ENCODE data around the gene CARS2. TPM values are rescaled to one million over a fixed set of nuclear protein-coding genes. Genes with fewer than 3 reads are reported as not detected.
A peak's percentile ranks its signal among the peaks of the same experiment; 100 is the strongest.

The CARS2 gene
- total RNA-seq, 2 experiments from 2014 or later: 52.1 to 55.8 TPM

DNA sequence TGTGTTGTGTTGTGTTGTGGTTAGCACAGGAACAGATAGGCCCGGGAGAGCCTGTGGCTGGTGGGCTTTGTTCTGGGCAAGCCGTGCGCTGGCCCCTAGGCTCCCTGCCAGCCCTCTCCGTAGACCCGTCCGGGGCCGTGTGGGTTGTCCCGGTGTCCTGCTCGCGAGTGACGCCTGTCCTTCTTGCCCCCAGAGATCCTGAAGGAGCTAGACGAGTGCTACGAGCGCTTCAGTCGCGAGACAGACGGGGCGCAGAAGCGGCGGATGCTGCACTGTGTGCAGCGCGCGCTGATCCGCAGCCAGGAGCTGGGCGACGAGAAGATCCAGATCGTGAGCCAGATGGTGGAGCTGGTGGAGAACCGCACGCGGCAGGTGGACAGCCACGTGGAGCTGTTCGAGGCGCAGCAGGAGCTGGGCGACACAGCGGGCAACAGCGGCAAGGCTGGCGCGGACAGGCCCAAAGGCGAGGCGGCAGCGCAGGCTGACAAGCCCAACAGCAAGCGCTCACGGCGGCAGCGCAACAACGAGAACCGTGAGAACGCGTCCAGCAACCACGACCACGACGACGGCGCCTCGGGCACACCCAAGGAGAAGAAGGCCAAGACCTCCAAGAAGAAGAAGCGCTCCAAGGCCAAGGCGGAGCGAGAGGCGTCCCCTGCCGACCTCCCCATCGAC lies 13.3 kb upstream of the CARS2 start:
- intact Hi-C loops (cut with DNase I, micrococcal nuclease): loop anchor here (5.0 to 10.0 kb wide), 4 partner anchors 98 to 934 kb away; partner anchors contain the start of gene IRS2 (in 1 of the 2)
- no peak overlapping the region for H3K4me3 Mint-ChIP-seq
- peaks cover 21% of the 10 kb centered on the region for H3K4me1 Mint-ChIP-seq
- ChIA-PET CTCF (no interaction called here), POLR2A (no interaction called here)
- H3K9me3 Mint-ChIP-seq (ENCODE audit: low read depth): no peaks in the 10 kb centered on the region
- no peak overlapping the region for H3K27ac Mint-ChIP-seq
- DNase-seq (no peak), ATAC-seq (no peak)
- no peaks in the 10 kb centered on the region for H3K27me3 Mint-ChIP-seq
- H3K36me3 Mint-ChIP-seq (ENCODE audit: low read depth): peaks cover 22% of the 10 kb centered on the region

DNA sequence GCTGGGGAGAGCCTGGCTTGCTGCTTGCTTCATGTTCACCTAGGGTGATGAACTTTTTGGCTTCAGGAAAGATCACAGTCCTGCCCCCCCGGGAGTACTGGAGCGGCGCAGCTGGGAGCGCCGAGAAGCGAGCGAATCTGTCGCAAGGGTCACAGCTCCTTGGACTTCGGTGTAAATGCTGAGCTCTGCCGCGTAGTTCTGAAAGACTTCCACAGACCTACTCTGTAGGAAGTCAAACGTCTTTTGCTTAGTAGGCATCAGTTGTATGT lies 10.3 kb upstream of the CARS2 start:
- ATAC-seq (no peak), DNase-seq (no peak)
- peaks cover 17% of the 10 kb centered on the region for H3K36me3 Mint-ChIP-seq (ENCODE audit: low read depth)
- H3K9me3 Mint-ChIP-seq (ENCODE audit: low read depth): no peaks in the 10 kb centered on the region
- no peaks in the 10 kb centered on the region for H3K27me3 Mint-ChIP-seq
- intact Hi-C loops (cut with DNase I, micrococcal nuclease): loop anchor here (2.0 to 10.0 kb wide), 5 partner anchors 101 to 931 kb away; partner anchors contain the start of genes IRS2 (in 1 of the 2) and RAB20 (in 1 of the 2)
- ChIA-PET POLR2A (interaction anchor here (0.6 to 1.5 kb wide), 2 partner anchors 10 to 120 kb away, joined by 3 to 9 read pairs; partner anchors contain the start of gene CARS2), CTCF (interaction anchor here (0.7 kb wide), 1 partner anchor 494 kb away, joined by 3 read pairs; no protein-coding TSS in a partner anchor)
- peak overlapping the region; percentile 86 for H3K27ac Mint-ChIP-seq
- peak overlapping the region; percentile 87 for H3K4me3 Mint-ChIP-seq
- peaks cover 26% of the 10 kb centered on the region for H3K4me1 Mint-ChIP-seq

DNA sequence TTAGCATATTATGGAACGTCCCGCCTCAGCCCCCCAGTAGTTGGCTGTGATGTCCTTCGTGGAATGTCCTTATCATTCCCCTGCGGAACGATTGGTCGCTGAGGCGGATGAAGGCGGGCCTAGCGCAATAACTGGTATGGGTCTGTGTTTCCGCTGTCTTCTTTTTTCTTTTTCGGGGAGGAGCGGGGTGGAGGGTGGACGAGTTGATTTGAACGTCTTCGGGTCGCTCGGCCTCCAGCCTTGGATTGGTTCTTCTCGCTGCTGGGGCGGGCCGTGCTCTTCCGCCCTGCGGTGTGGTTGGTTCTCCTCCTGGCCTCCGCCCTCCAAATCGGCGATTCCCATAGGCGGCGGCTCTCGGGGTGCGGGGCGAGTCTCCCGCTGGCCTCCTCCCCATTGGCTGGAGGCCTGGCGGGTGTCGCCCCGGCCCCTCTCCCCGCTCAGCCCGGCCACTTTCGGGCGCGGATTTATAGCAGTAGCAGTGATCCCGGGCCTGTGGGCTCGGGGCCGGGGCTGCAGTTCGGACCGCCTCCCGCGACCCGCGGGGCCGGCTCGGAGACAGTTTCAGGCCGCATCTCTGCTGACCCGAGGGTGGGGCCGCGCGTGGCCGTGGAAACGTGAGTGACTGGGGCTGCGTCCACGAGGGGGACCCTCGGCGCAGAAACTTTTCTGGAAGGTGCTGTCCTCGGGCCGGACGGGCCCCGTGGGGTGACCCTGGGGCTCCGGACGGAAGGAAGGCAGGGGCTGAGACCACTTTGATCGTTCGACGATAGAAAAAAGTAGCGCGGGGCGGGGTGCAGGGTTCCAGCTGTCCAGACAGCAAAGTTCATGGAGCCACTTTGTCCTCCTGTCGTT lies 9.7 kb upstream of the CARS2 start:
- no peaks in the 10 kb centered on the region for H3K9me3 Mint-ChIP-seq (ENCODE audit: low read depth)
- intact Hi-C loops (cut with DNase I, micrococcal nuclease): loop anchor here (1.0 to 10.0 kb wide), 10 partner anchors 9 to 931 kb away; partner anchors contain the start of genes ANKRD10 (in 2 of the 2), CARS2 (in 2 of the 2), IRS2 (in 1 of the 2) and RAB20 (in 1 of the 2)
- CTCF ChIA-PET: interaction anchor here (0.6 to 0.7 kb wide), 2 partner anchors 103 to 495 kb away, joined by 3 read pairs; no protein-coding TSS in a partner anchor
- POLR2A ChIA-PET: interaction anchor here (0.6 to 1.5 kb wide), 10 partner anchors 9 to 972 kb away, joined by 3 to 15 read pairs (median 4); partner anchors contain the start of genes ANKRD10 and CARS2
- peak; percentile 67 for ATAC-seq
- H3K27me3 Mint-ChIP-seq: no peaks in the 10 kb centered on the region
- peak overlapping the region; percentile 97 for H3K27ac Mint-ChIP-seq
- peaks cover 17% of the 10 kb centered on the region for H3K36me3 Mint-ChIP-seq (ENCODE audit: low read depth)
- H3K4me1 Mint-ChIP-seq: peaks cover 29% of the 10 kb centered on the region
- H3K4me3 Mint-ChIP-seq: peak overlapping the region; percentile 87
- DNase-seq: peak; percentile 98

DNA sequence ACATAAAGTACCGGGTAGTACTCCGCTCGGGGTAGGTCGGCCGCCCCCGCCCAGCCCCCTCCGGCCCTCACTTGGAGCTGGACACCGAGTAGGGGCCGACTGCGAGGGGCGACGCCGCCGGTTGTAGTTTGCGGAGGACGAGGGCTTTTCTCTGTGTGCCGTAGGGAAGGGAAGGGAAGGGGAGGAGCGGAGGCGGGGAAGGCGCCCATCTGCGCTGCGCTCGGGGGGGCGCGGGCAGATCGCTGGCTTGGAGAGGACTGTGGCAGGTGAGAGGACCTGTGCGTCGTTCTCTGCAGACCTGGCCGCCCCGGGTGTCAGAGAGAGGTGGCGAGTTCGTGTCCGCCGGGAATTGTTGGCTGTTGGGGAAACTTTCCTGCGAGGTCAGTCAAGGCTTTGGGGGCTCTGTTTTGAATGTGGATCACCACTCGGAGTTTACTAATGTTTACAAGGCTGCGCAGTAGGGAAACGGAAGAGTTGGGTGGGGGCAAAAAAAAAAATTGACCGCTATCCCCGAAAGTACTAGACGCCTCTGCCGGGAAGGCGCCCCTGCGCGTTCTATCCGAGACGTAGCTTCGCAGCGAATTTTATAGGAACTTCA lies 9.0 kb upstream of the CARS2 start:
- Mint-ChIP-seq H3K4me1 (peaks cover 28% of the 10 kb centered on the region), H3K4me3 (peak overlapping the region; percentile 87), H3K36me3 (ENCODE audit: low read depth) (peaks cover 14% of the 10 kb centered on the region), H3K27me3 (no peaks in the 10 kb centered on the region), H3K27ac (peak overlapping the region; percentile 97), H3K9me3 (ENCODE audit: low read depth) (no peaks in the 10 kb centered on the region)
- ChIA-PET CTCF (interaction anchor here (0.6 kb wide), 1 partner anchor 103 kb away, joined by 3 read pairs; no protein-coding TSS in a partner anchor), POLR2A (interaction anchor here (0.6 to 1.5 kb wide), 9 partner anchors 9 to 971 kb away, joined by 3 to 15 read pairs (median 4); partner anchors contain the start of genes ANKRD10 and CARS2)
- DNase-seq: peak; percentile 67
- intact Hi-C loops (cut with DNase I, micrococcal nuclease): loop anchor here (1.0 to 10.0 kb wide), 9 partner anchors 9 to 930 kb away; partner anchors contain the start of genes ANKRD10 (in 2 of the 2), CARS2 (in 2 of the 2) and IRS2 (in 1 of the 2)
- no peak for ATAC-seq

DNA sequence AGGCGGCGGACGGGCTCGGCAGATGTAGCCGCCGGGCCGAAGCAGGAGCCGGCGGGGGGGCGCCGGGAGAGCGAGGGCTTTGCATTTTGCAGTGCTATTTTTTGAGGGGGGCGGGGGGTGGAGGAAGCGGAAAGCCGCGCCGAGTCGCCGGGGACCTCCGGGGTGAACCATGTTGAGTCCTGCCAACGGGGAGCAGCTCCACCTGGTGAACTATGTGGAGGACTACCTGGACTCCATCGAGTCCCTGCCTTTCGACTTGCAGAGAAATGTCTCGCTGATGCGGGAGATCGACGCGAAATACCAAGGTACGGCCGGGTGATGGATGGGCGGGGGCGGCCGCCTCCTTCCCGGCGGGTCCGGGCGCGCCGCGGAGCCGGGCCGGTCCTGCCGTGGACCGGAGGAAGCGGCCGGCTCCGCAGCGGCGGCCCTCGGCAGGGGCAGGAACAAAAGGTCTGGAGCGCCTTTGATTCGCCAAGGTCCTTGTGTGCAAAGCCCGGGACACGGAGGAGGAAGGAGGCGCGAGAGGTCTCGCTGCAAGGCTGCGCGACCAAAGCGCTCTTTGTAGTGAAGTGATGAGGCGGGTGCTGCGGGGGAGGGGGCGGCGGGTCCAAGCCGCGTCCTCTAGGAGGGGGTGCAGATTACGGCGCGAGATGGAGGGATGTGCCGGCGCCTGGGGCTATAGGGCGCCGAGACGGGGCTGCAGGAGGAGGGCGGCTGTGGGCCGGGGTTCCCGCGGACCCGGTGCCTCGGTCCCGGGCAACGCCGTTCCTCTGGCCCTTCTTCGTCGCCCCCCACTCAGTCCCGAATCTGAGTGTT lies 8.3 kb upstream of the CARS2 start:
- Mint-ChIP-seq H3K36me3 (ENCODE audit: low read depth) (peaks cover 7% of the 10 kb centered on the region), H3K27ac (peak overlapping the region; percentile 89), H3K4me3 (peak overlapping the region; percentile 87), H3K4me1 (peaks cover 24% of the 10 kb centered on the region), H3K9me3 (ENCODE audit: low read depth) (no peaks in the 10 kb centered on the region), H3K27me3 (no peaks in the 10 kb centered on the region)
- intact Hi-C loops (cut with DNase I, micrococcal nuclease): loop anchor here (1.0 to 10.0 kb wide), 8 partner anchors 99 to 1975 kb away; partner anchors contain the start of genes IRS2 (in 2 of the 2) and NAXD (in 1 of the 2)
- ChIA-PET CTCF (no interaction called here), POLR2A (interaction anchor here (0.6 to 1.0 kb wide), 2 partner anchors 69 to 199 kb away, joined by 3 read pairs; no protein-coding TSS in a partner anchor)
- peak; percentile 83 for DNase-seq
- no peak for ATAC-seq

DNA sequence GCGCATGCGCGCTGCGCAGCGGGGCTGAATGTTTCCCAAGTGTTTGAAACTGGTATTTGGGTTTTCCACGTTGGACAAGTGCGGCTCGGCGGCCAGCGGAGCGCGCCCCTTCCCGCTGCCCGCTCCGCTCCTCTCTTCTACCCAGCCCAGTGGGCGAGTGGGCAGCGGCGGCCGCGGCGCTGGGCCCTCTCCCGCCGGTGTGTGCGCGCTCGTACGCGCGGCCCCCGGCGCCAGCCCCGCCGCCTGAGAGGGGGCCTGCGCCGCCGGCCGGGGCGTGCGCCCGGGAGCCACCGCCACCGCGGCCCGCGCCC lies 7.7 kb upstream of the CARS2 start, which contains the start of gene ING1:
Gene ING1 (plus strand): TSS at position 59 of the 311 bp plus-strand sequence. CDS start 450 bp downstream, outside the sequence.
- peak within 1 kb of the TSS; percentile 92 for H3K27ac Mint-ChIP-seq
- POLR2A ChIA-PET: interaction anchor here (0.6 kb wide), 1 partner anchor 69 kb away, joined by 3 read pairs; no protein-coding TSS in a partner anchor
- H3K36me3 Mint-ChIP-seq (ENCODE audit: low read depth): peaks cover 3% of the 10 kb centered on the region

DNA sequence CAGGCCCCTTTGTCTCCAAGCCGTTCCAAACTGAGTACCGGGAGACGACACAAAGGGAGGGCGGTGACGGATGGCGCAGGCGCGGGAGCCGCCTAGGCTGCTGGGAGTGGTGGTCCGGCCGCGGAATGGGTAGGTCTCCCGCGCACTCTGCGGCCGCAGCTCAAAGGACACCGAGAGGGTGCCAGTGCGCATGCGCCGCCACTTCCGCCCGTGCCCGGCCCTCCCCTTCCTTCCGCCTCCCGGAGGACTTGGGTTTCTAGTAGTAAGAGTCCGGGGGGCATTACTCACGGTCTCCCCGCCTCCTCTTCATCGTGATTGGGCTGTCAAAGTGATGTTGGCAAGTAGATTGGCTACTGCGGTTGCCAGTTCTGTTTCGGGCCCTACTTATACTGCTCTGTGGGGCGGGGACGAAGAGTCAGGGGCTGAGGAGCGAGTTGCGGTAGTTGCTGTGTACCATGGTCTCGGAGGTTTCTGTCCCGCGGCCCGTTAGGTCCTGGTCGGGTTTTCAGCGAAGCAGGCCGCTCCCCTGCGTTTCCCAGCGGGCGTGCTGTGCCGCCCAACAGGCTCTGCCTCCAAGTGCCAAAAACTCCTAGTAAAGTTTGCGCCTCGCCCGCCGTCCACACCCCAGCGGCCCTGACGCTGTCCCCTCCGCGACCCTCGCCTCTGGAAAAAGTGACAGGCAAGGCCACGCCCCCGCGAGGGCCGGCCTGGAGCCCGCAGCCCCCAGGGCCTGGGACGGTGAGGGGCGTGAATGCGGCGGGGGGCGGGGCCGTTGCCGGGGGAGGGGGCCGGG lies 7.1 kb upstream of the CARS2 start:
- intact Hi-C loops (cut with DNase I, micrococcal nuclease): loop anchor here (1.0 to 10.0 kb wide), 8 partner anchors 98 to 1976 kb away; partner anchors contain the start of genes IRS2 (in 2 of the 2) and NAXD (in 2 of the 2)
- H3K27me3 Mint-ChIP-seq: no peaks in the 10 kb centered on the region
- ChIA-PET POLR2A (interaction anchor here (0.5 to 1.3 kb wide), 6 partner anchors 27 to 201 kb away, joined by 3 to 4 read pairs (median 3); partner anchors contain the start of gene NAXD), CTCF (interaction anchor here (1.1 kb wide), 1 partner anchor 303 kb away, joined by 3 read pairs; no protein-coding TSS in a partner anchor)
- peaks cover 21% of the 10 kb centered on the region for H3K4me1 Mint-ChIP-seq
- H3K36me3 Mint-ChIP-seq (ENCODE audit: low read depth): peaks cover 3% of the 10 kb centered on the region
- no peaks in the 10 kb centered on the region for H3K9me3 Mint-ChIP-seq (ENCODE audit: low read depth)
- peak overlapping the region; percentile 87 for H3K4me3 Mint-ChIP-seq
- DNase-seq (peak; percentile 99), ATAC-seq (peak; percentile 67)
- H3K27ac Mint-ChIP-seq: peak overlapping the region; percentile 92

More for the DNA sequence above, 7.7 kb upstream of the CARS2 start, which contains the start of gene ING1:
- peak within 1 kb of the TSS; percentile 87 for H3K4me3 Mint-ChIP-seq
- peaks cover 24% of the 10 kb centered on the region for H3K4me1 Mint-ChIP-seq
- H3K9me3 Mint-ChIP-seq (ENCODE audit: low read depth): no peaks in the 10 kb centered on the region
- no peak for ATAC-seq
- no peak for DNase-seq
- intact Hi-C loops (cut with DNase I, micrococcal nuclease): loop anchor here (1.0 to 10.0 kb wide), 7 partner anchors 98 to 1975 kb away; partner anchors contain the start of genes IRS2 (in 2 of the 2) and NAXD (in 1 of the 2)
- no peaks in the 10 kb centered on the region for H3K27me3 Mint-ChIP-seq
- CTCF ChIA-PET: no interaction called here

DNA sequence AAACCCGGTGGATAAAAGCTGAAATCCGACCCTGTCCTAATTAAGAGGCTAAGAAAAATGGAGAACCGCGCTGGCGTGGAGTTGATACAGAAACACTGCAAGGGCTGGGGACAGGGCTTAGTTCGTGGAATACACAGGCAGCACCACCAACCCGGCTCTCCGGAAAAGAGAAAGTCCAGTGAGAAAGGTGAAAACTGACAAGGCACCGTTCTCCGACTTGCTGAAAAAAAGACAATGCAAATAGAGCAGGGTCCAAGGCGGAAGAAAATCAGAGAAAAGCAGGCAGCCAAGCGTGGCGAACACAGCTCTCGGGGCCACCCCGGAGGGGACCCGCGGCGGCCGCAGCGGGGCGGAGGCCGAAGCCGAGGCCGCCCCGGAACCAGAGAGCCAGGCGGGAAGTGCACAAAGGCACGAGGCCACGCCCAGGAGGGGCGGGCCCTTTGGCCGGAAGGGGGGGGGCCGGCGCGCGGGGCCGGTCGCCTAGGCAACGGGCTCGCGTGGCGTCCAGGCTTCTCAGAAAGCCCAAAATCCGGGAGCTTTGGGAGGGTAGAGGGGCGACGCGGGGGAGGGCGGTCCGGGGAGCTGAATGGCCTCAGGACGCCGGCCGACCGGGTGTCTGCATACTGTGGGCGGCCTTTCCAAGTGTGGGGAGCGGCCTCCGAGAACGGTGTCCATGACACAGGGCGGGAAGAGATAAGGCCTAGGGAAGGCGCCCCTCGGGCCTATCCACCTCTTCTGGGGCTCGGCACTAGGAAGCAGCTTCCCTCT lies 6.3 kb upstream of the CARS2 start:
- Mint-ChIP-seq H3K36me3 (ENCODE audit: low read depth) (peaks cover 3% of the 10 kb centered on the region), H3K4me3 (peak overlapping the region; percentile 87), H3K9me3 (ENCODE audit: low read depth) (no peaks in the 10 kb centered on the region), H3K4me1 (peaks cover 13% of the 10 kb centered on the region), H3K27ac (peak overlapping the region; percentile 96), H3K27me3 (no peaks in the 10 kb centered on the region)
- intact Hi-C loops (cut with DNase I, micrococcal nuclease): loop anchor here (1.0 to 10.0 kb wide), 8 partner anchors 97 to 1977 kb away; partner anchors contain the start of genes IRS2 (in 2 of the 2) and NAXD (in 1 of the 2)
- ChIA-PET POLR2A (interaction anchor here (0.5 to 1.3 kb wide), 7 partner anchors 26 to 202 kb away, joined by 3 to 4 read pairs (median 3); partner anchors contain the start of gene NAXD), CTCF (interaction anchor here (1.1 to 1.2 kb wide), 2 partner anchors 31 to 302 kb away, joined by 3 read pairs; no protein-coding TSS in a partner anchor)
- ATAC-seq (peak; percentile 20), DNase-seq (peak; percentile 93)

Measured in activated CD4-positive, alpha-beta T cell treated with anti-CD3 and anti-CD28 coated beads for 36 hours (primary cell).